Transverse colon (tissue), 4 donors: ENCODE data around the gene RUNX3. TPM values are rescaled to one million over a fixed set of nuclear protein-coding genes. Genes with fewer than 3 reads are reported as not detected.

Source experiments
- DNase-seq: peaks from one replicate; pipeline ENCODE4 v3.0.0-alpha.2; 2019
- H3K27ac ChIP-seq, 4 donors: fragments of 200-600 bp; sonication (generic); 2 replicates each; pipeline ENCODE4 v1.5.1; 2016 to 2018; ENCODE audit warnings: inconsistent platforms in 4 of 4
- H3K27me3 ChIP-seq: fragments of 200-600 bp; sonication (generic); 2 replicates; pipeline ENCODE4 v1.5.1; 2017; ENCODE audit warnings: inconsistent platforms
- H3K36me3 ChIP-seq, 4 donors: fragments of 200-600 bp; sonication (generic); 2 replicates each; pipeline ENCODE4 v1.5.1; 2017 to 2019; ENCODE audit warnings: inconsistent platforms in 4 of 4
- H3K4me1 ChIP-seq, 4 donors: fragments of 200-600 bp; sonication (generic); 2 replicates each; pipeline ENCODE4 v1.5.1; 2017 to 2020; ENCODE audit warnings: inconsistent platforms in 4 of 4
- H3K4me3 ChIP-seq, 4 donors: fragments of 200-600 bp; sonication (generic); 1 replicate in 1 of 4; 2 replicates in 3 of 4; pipeline versions ENCODE4 v1.5.1 to v1.6.1; 2017 to 2019; ENCODE audit warnings: inconsistent platforms in 4 of 4
- H3K9me3 ChIP-seq, 2 donors: fragments of 200-600 bp; sonication (generic); 2 replicates each; pipeline ENCODE4 v1.5.1; 2017 to 2019; ENCODE audit warnings: inconsistent platforms in 2 of 2
- EP300 ChIP-seq: sonication (generic); formaldehyde crosslinking; IDR thresholded peaks from one replicate; pipeline ENCODE4 v1.6.1; 2017; ENCODE audit warnings: antibody characterized with exemption, low read depth
- POLR2A ChIP-seq: fragments of 450-650 bp; IDR thresholded peaks from one replicate; pipeline ENCODE4 v1.6.1; 2016; ENCODE audit warnings: antibody characterized with exemption, mild to moderate bottlenecking, moderate library complexity
- POLR2AphosphoS5 ChIP-seq, 3 donors: sonication (generic); formaldehyde crosslinking; IDR thresholded peaks; one replicate each; pipeline ENCODE4 v1.6.1; 2016; ENCODE audit warnings: antibody characterized with exemption in 3 of 3
- WGBS, 2 donors: methylation state at CpG; one replicate each; pipeline ENCODE4 v1.1.5; 2018; ENCODE audit warnings: low coverage in 1 of 2; 5-methylcytosine and 5-hydroxymethylcytosine counted together
- in situ Hi-C, 4 donors: fragments of 200-750 bp; cut with MboI; loops; one replicate each; pipeline versions ENCODE4 v1.15.0 to v1.15.1; 2017; ENCODE audit warnings: low sequenced_read_pairs in 3 of 4, low pct_ligation_motif_present in 1 of 4, low pct_unique_long_range_greater_than_20kb in 1 of 4
- intact Hi-C: fragments of 100-400 bp; cut with DNase I; formaldehyde crosslinking; loops from one replicate; pipeline ENCODE4 v1.15.1; 2023; ENCODE audit warnings: low total_unique reads
- total RNA-seq, 4 donors: library from RNA; depleted of rRNA; stranded (reverse); fragments of >200 nt; gene quantifications; one replicate each; pipeline ENCODE4 v1.1.0, GENCODE V29; 2016
- TF ChIP-seq, protein P1 (sequence below), 5 experiments: fragments of 200-600 bp in 3 of 5; fragments of 450-650 bp in 2 of 5; sonication (generic) in 3 of 5; IDR thresholded peaks; 1 replicate in 2 of 5; 2 replicates in 3 of 5; pipeline ENCODE4 v1.5.1; 2016 to 2017; ENCODE audit warnings: antibody characterized with exemption in 5 of 5, inconsistent platforms in 3 of 5, mild to moderate bottlenecking in 2 of 5, moderate library complexity in 1 of 5

RUNX3 gene
- total RNA-seq, 4 donors from 2014 or later: 1.5 to 4.8 (median 3.4) TPM

DNA sequence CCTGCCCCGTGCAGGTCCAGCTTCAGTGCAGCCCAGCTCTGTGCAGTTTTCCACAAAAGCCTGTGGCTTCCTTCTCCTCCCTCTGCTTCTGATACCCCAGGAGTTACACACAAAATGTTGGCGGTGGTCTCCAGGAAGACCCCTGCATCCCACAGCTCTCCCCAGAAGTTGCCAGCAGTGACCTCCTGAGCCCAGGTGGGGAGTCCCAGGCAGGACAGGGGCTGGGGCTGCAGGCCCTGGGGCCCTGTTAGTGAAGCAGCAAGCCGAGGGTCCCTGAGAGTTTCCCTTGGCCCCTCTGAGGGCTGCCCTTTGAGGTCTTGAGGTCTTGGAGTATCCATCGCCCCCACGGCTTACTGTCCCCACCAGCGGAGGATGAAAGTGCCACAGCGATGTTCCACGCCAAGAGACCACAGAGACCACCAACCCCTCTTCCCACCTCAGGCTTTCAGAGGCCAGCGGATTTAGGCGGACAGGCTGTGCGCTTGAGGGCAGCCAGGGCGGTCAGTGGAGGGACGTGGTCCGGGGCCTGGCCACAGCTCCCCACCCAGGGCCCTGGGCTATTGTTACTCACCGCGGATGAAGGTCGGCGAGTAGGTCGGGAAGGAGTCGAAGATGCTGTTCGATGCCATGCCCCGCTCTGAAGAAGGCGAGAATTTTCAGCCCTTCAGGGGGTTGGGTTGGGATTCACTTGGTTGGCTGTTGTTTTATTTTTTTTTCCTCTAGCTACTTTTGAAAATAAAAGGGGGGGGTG, 34.0 kb upstream of the RUNX3 start:
- H3K4me3 ChIP-seq: peak overlapping the region in 2 of 4 donors; percentile 3 to 32
- H3K9me3 ChIP-seq: no peaks in the 10 kb centered on the region
- H3K27me3 ChIP-seq: no peaks in the 10 kb centered on the region
- H3K36me3 ChIP-seq: no peaks in the 10 kb centered on the region
- no peak for DNase-seq
- 83% methylated on average over 23 of the region's 23 CpGs; no CpG with 5 or more reads in 1 of the 2 donors for WGBS, 2 donors
- in situ Hi-C loops (no loop called here), intact Hi-C loops (no loop called here)
- no peak for TF ChIP-seq POLR2A
- TF ChIP-seq, protein P1, sequence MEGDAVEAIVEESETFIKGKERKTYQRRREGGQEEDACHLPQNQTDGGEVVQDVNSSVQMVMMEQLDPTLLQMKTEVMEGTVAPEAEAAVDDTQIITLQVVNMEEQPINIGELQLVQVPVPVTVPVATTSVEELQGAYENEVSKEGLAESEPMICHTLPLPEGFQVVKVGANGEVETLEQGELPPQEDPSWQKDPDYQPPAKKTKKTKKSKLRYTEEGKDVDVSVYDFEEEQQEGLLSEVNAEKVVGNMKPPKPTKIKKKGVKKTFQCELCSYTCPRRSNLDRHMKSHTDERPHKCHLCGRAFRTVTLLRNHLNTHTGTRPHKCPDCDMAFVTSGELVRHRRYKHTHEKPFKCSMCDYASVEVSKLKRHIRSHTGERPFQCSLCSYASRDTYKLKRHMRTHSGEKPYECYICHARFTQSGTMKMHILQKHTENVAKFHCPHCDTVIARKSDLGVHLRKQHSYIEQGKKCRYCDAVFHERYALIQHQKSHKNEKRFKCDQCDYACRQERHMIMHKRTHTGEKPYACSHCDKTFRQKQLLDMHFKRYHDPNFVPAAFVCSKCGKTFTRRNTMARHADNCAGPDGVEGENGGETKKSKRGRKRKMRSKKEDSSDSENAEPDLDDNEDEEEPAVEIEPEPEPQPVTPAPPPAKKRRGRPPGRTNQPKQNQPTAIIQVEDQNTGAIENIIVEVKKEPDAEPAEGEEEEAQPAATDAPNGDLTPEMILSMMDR (IDR thresholded peaks at IDR 0.05): no peak
- TF ChIP-seq EP300: no peak
- TF ChIP-seq POLR2AphosphoS5 (IDR thresholded peaks at IDR 0.05): no peak
- H3K27ac ChIP-seq: peak overlapping the region; percentile 33 to 53 (median 44)
- no peaks in the 10 kb centered on the region for H3K4me1 ChIP-seq

DNA sequence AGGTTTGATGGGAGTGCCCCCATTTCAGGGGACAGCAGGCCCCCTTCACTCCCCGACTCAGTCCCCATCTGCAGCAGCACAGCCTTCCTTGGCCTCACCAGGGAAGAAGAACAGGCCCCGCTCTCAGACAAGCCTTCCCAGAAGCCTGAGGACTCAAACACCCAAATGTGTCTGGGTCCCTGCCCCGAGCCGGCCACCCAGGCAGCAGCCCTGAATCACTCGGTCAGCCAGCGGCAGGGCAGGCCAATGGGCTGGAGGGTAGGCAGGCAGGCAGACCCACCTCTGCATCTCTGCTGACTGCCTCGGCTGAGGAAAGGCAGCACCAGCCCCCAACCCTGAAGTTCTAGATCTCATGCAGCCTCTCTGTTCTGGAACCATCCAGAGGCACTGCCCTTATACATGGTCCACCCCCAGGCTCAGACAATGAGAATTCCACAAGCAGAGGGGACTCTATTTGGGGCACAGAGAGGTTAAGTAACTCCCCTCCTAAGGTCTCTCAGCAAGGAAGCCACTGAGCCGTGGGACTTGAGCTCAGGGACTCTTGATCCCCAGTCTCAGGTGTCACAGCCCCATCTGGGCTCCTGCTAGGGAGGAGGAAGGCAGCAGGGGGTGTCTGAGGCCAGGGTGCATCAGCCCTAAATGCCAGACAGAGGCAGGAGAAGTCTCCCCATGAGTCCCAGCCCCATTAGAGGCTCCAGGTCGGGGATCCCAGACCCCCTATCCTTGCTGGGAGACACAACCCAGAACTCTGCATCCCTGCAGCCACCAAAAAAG, 33.2 kb upstream of the RUNX3 start:
- in situ Hi-C loops (no loop called here), intact Hi-C loops (no loop called here)
- Histone ChIP-seq H3K4me3 (peak overlapping the region in 1 of 4 donors; percentile 32), H3K36me3 (no peaks in the 10 kb centered on the region), H3K27ac (peak overlapping the region; percentile 30 to 46 (median 38)), H3K4me1 (no peaks in the 10 kb centered on the region), H3K27me3 (no peaks in the 10 kb centered on the region), H3K9me3 (no peaks in the 10 kb centered on the region)
- DNase-seq: peak; percentile 41
- TF ChIP-seq POLR2AphosphoS5 (IDR thresholded peaks at IDR 0.05): no peak
- TF ChIP-seq POLR2A: no peak
- TF ChIP-seq EP300: no peak
- TF ChIP-seq, protein P1 (IDR thresholded peaks at IDR 0.05): no peak
- 58% methylated on average over 9 of the region's 9 CpGs; no CpG with 5 or more reads in 1 of the 2 donors for WGBS, 2 donors

- peak overlapping the region in 2 of 4 donors; percentile 30 to 46 for H3K27ac ChIP-seq
- 73 to 79% methylated on average over 3 to 26 of the region's 26 CpGs for WGBS, 2 donors
- intact Hi-C loops (no loop called here), in situ Hi-C loops (no loop called here)
- H3K36me3 ChIP-seq: no peaks in the 10 kb centered on the region
- TF ChIP-seq POLR2A (no peak), EP300 (no peak)
- TF ChIP-seq, protein P1 (IDR thresholded peaks at IDR 0.05): no peak
- no peak for DNase-seq
- no peaks in the 10 kb centered on the region for H3K9me3 ChIP-seq
- H3K4me3 ChIP-seq: peak overlapping the region in 1 of 4 donors; percentile 30
- no peaks in the 10 kb centered on the region for H3K4me1 ChIP-seq
- H3K27me3 ChIP-seq: no peaks in the 10 kb centered on the region
These were observed 32.1 kb upstream of the RUNX3 start for GRCh38 chr1:24961961-24962861.

GRCh38 chr1:24961334-24961733, 31.3 kb upstream of the RUNX3 start:
- DNase-seq: no peak
- H3K27ac ChIP-seq: no peak overlapping the region
- H3K27me3 ChIP-seq: no peaks in the 10 kb centered on the region

More at GRCh38 chr1:24961334-24961733, 31.3 kb upstream of the RUNX3 start:
- H3K36me3 ChIP-seq: no peaks in the 10 kb centered on the region
- in situ Hi-C loops: no loop called here
- TF ChIP-seq POLR2AphosphoS5 (IDR thresholded peaks at IDR 0.05): no peak
- TF ChIP-seq POLR2A: no peak
- no peak for TF ChIP-seq EP300
- TF ChIP-seq, protein P1 (IDR thresholded peaks at IDR 0.05): no peak
- no peaks in the 10 kb centered on the region for H3K4me1 ChIP-seq
- 62 to 100% methylated on average over 1 to 6 of the region's 7 CpGs for WGBS, 2 donors
- no peak overlapping the region for H3K4me3 ChIP-seq
- intact Hi-C loops: no loop called here
- no peaks in the 10 kb centered on the region for H3K9me3 ChIP-seq
